Measurements from ENCODE around the gene ITGA6. TPM values are rescaled to one million over a fixed set of nuclear protein-coding genes. Genes with fewer than 3 reads are reported as not detected.

ITGA6 gene
- total and polyA plus RNA-seq, 2 experiments from 2014 or later = 32.9 to 124 TPM

GRCh38 chr2:172435606-172435911 is 8.2 kb downstream of the ITGA6 start:
- H3F3A ChIP-seq (replicated peaks; ENCODE audit: low read depth) = no peaks in the 10 kb centered on the region
- Mint-ChIP-seq H3K9me3 (no peaks in the 10 kb centered on the region), H3K27ac (peak overlapping the region; percentile 74), H3K4me1 (peaks cover 72% of the 10 kb centered on the region), H3K4me3 (no peak overlapping the region), H3K36me3 (ENCODE audit: low read depth) (no peaks in the 10 kb centered on the region), H3K27me3 (ENCODE audit: insufficient read depth, low read depth, poor library complexity) (no peaks in the 10 kb centered on the region)
- ATAC-seq (no peak), DNase-seq (ENCODE audit: low spot score) (no peak)
- H3K9me2 ChIP-seq (ENCODE audit: insufficient read depth) = peaks cover 11% of the 10 kb centered on the region
- H3K79me2 ChIP-seq (replicated peaks; ENCODE audit: insufficient read depth) = peaks cover 99% of the 10 kb centered on the region
- H2AFZ ChIP-seq = no peak overlapping the region
- peak overlapping the region; percentile 24 for H3K4me2 ChIP-seq
- no peak for TF ChIP-seq REST (IDR thresholded peaks at IDR 0.05; ENCODE audit: unreplicated experiment)
- no peak overlapping the region for H3K4me3 ChIP-seq
- H3K4me1 ChIP-seq (ENCODE audit: insufficient read depth) = peaks cover 99% of the 10 kb centered on the region
- H3K36me3 ChIP-seq (ENCODE audit: insufficient read depth) = no peaks in the 10 kb centered on the region
- peak overlapping the region; percentile 60; the same call in 1 of the 2 replicates for H3K27ac ChIP-seq (ENCODE audit: low read depth)
- H3K27me3 ChIP-seq (ENCODE audit: insufficient read depth) = no peaks in the 10 kb centered on the region
- H4K20me1 ChIP-seq (replicated peaks; ENCODE audit: insufficient read depth) = peaks cover 19% of the 10 kb centered on the region

- no peak for ATAC-seq
- Histone ChIP-seq H3K79me2 (replicated peaks; ENCODE audit: insufficient read depth) (peaks cover 99% of the 10 kb centered on the region), H3K4me2 (0 out of 2 replicates have a peak overlapping the region, but pooled peaks have one; percentile 16), H3K36me3 (ENCODE audit: insufficient read depth) (no peaks in the 10 kb centered on the region), H3F3A (replicated peaks; ENCODE audit: low read depth) (no peaks in the 10 kb centered on the region), H3K9me2 (ENCODE audit: insufficient read depth) (peaks cover 11% of the 10 kb centered on the region), H3K4me3 (no peak overlapping the region), H4K20me1 (replicated peaks; ENCODE audit: insufficient read depth) (peaks cover 17% of the 10 kb centered on the region), H3K4me1 (ENCODE audit: insufficient read depth) (peaks cover 99% of the 10 kb centered on the region), H2AFZ (no peak overlapping the region), H3K27me3 (ENCODE audit: insufficient read depth) (no peaks in the 10 kb centered on the region), H3K27ac (ENCODE audit: low read depth) (no peak overlapping the region)
- Mint-ChIP-seq H3K27ac (no peak overlapping the region), H3K4me1 (peaks cover 68% of the 10 kb centered on the region), H3K9me3 (no peaks in the 10 kb centered on the region), H3K36me3 (ENCODE audit: low read depth) (no peaks in the 10 kb centered on the region), H3K4me3 (no peak overlapping the region), H3K27me3 (ENCODE audit: insufficient read depth, low read depth, poor library complexity) (no peaks in the 10 kb centered on the region)
- no peak for TF ChIP-seq ETS1 (IDR thresholded peaks at IDR 0.05)
- no peak for TF ChIP-seq STAT1 (IDR thresholded peaks at IDR 0.05; ENCODE audit: unreplicated experiment)
- no peak for TF ChIP-seq ZNF114 (CRISPR knock-in tag; IDR thresholded peaks at IDR 0.05)
- TF ChIP-seq JUNB (IDR thresholded peaks at IDR 0.05; ENCODE audit: unreplicated experiment) = no peak
- TF ChIP-seq ZNF462 (CRISPR knock-in tag; IDR thresholded peaks at IDR 0.05) = no peak
- no peak for DNase-seq (ENCODE audit: low spot score)
Measured at GRCh38 chr2:172436889-172437288, 9.5 kb downstream of the ITGA6 start.

Data from GM23338 (cell line).